ENCODE measurements around the gene RNF103. TPM values are rescaled to one million over a fixed set of nuclear protein-coding genes. Genes with fewer than 3 reads are reported as not detected.

The RNF103 gene
- total and polyA plus RNA-seq, 2 of the 13 experiments (the other 11 are each of a cell fraction or from before 2014, with no cell fraction given) = 19.8 to 21.1 TPM

GRCh38 chr2:86649119-86649947 lies 25.7 kb upstream of the RNF103 start (continued):
- no peak for TF ChIP-seq REST (IDR thresholded peaks at IDR 0.05; ENCODE audit: borderline replicate concordance in 1 of 2, low read depth in 1 of 2, low read length in 2 of 2)
- TF ChIP-seq ZNF562 (CRISPR knock-in tag; IDR thresholded peaks at IDR 0.05; ENCODE audit: borderline replicate concordance) = no peak
- no peak for TF ChIP-seq ZNF563 (CRISPR knock-in tag; IDR thresholded peaks at IDR 0.05)
- TF ChIP-seq EZH2 (conservative IDR thresholded peaks at IDR 0.05; ENCODE audit: low read depth, low read length) = no peak
- TF ChIP-seq CREBL2 (CRISPR knock-in tag; IDR thresholded peaks at IDR 0.05; ENCODE audit: borderline replicate concordance) = no peak
- no peak for TF ChIP-seq THAP7 (CRISPR knock-in tag; IDR thresholded peaks at IDR 0.05)
- TF ChIP-seq ZNF550 (CRISPR knock-in tag; IDR thresholded peaks at IDR 0.05; ENCODE audit: borderline replicate concordance) = no peak
- no peak for TF ChIP-seq ZNF446 (CRISPR knock-in tag; IDR thresholded peaks at IDR 0.05)
- TF ChIP-seq ZNF34 (CRISPR knock-in tag; IDR thresholded peaks at IDR 0.05; ENCODE audit: borderline replicate concordance) = no peak
- TF ChIP-seq, protein P1, sequence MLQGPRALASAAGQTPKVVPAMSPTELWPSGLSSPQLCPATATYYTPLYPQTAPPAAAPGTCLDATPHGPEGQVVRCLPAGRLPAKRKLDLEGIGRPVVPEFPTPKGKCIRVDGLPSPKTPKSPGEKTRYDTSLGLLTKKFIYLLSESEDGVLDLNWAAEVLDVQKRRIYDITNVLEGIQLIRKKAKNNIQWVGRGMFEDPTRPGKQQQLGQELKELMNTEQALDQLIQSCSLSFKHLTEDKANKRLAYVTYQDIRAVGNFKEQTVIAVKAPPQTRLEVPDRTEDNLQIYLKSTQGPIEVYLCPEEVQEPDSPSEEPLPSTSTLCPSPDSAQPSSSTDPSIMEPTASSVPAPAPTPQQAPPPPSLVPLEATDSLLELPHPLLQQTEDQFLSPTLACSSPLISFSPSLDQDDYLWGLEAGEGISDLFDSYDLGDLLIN (CRISPR knock-in tag; IDR thresholded peaks at IDR 0.05; ENCODE audit: borderline replicate concordance) = no peak
- TF ChIP-seq, protein P2, sequence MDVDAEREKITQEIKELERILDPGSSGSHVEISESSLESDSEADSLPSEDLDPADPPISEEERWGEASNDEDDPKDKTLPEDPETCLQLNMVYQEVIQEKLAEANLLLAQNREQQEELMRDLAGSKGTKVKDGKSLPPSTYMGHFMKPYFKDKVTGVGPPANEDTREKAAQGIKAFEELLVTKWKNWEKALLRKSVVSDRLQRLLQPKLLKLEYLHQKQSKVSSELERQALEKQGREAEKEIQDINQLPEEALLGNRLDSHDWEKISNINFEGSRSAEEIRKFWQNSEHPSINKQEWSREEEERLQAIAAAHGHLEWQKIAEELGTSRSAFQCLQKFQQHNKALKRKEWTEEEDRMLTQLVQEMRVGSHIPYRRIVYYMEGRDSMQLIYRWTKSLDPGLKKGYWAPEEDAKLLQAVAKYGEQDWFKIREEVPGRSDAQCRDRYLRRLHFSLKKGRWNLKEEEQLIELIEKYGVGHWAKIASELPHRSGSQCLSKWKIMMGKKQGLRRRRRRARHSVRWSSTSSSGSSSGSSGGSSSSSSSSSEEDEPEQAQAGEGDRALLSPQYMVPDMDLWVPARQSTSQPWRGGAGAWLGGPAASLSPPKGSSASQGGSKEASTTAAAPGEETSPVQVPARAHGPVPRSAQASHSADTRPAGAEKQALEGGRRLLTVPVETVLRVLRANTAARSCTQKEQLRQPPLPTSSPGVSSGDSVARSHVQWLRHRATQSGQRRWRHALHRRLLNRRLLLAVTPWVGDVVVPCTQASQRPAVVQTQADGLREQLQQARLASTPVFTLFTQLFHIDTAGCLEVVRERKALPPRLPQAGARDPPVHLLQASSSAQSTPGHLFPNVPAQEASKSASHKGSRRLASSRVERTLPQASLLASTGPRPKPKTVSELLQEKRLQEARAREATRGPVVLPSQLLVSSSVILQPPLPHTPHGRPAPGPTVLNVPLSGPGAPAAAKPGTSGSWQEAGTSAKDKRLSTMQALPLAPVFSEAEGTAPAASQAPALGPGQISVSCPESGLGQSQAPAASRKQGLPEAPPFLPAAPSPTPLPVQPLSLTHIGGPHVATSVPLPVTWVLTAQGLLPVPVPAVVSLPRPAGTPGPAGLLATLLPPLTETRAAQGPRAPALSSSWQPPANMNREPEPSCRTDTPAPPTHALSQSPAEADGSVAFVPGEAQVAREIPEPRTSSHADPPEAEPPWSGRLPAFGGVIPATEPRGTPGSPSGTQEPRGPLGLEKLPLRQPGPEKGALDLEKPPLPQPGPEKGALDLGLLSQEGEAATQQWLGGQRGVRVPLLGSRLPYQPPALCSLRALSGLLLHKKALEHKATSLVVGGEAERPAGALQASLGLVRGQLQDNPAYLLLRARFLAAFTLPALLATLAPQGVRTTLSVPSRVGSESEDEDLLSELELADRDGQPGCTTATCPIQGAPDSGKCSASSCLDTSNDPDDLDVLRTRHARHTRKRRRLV (CRISPR knock-in tag; IDR thresholded peaks at IDR 0.05) = no peak

Measured in HepG2 (cell line).